OCI-LY1 (cell line): Measurements from ENCODE around the gene PARP3.

Experiments used
- H2AFZ ChIP-seq: fragments of 200-600 bp; sonication (generic), shearing (Covaris generic); 2 replicates; pipeline ENCODE4 v1.6.0; 2014; ENCODE audit warnings: antibody characterized with exemption, mild to moderate bottlenecking, low read length
- H3F3A ChIP-seq: fragments of 200-600 bp; sonication (generic), shearing (Covaris generic); 2 replicates; pipeline ENCODE4 v1.6.0; 2014; ENCODE audit warnings: mild to moderate bottlenecking, antibody characterized with exemption, low read length, moderate library complexity; ENCODE audit not compliant: insufficient read depth
- H3K27ac ChIP-seq: fragments of 200-600 bp; sonication (generic); 2 replicates; pipeline ENCODE4 v1.5.1; 2014; ENCODE audit warnings: low read length, mixed run types, mild to moderate bottlenecking, low read depth; ENCODE audit not compliant: poor library complexity, severe bottlenecking
- H3K27me3 ChIP-seq: fragments of 200-600 bp; sonication (generic); 2 replicates; pipeline ENCODE4 v1.6.0; 2014; ENCODE audit warnings: antibody characterized with exemption, mild to moderate bottlenecking, low read length, moderate library complexity; ENCODE audit not compliant: insufficient read depth
- H3K36me3 ChIP-seq: fragments of 200-600 bp; sonication (generic); 2 replicates; pipeline ENCODE4 v1.6.1; 2014; ENCODE audit warnings: mild to moderate bottlenecking, antibody characterized with exemption, low read length, moderate library complexity, mixed read lengths; ENCODE audit not compliant: insufficient read depth
- H3K4me1 ChIP-seq: fragments of 200-600 bp; sonication (generic); 2 replicates; pipeline ENCODE4 v1.5.1; 2014; ENCODE audit warnings: mild to moderate bottlenecking, low read length, moderate library complexity; ENCODE audit not compliant: insufficient read depth, severe bottlenecking
- H3K4me2 ChIP-seq: fragments of 200-600 bp; sonication (generic), shearing (Covaris generic); 2 replicates; pipeline ENCODE4 v1.6.1; 2014; ENCODE audit warnings: low read length
- H3K4me3 ChIP-seq: fragments of 200-600 bp; sonication (generic); 2 replicates; pipeline ENCODE4 v1.5.1; 2014; ENCODE audit warnings: low read length, low read depth, mild to moderate bottlenecking, mixed read lengths; ENCODE audit not compliant: poor library complexity, severe bottlenecking
- H3K79me2 ChIP-seq: fragments of 200-600 bp; shearing (Covaris generic); 2 replicates; pipeline ENCODE4 v1.6.1; 2016; ENCODE audit warnings: mixed run types, low read length, mixed read lengths; ENCODE audit not compliant: insufficient read depth
- H3K9ac ChIP-seq: fragments of 200-600 bp; sonication (generic), shearing (Covaris generic); 2 replicates; pipeline ENCODE4 v1.6.1; 2014; ENCODE audit warnings: mild to moderate bottlenecking, low read length, mixed read lengths
- H3K9me2 ChIP-seq: fragments of 200-600 bp; sonication (generic), shearing (Covaris generic); 2 replicates; pipeline ENCODE4 v1.6.1; 2014; ENCODE audit warnings: low read depth, mild to moderate bottlenecking, low read length, mixed read lengths
- H3K9me3 ChIP-seq: fragments of 200-600 bp; shearing (Covaris generic); 2 replicates; pipeline ENCODE4 v1.6.1; 2014; ENCODE audit warnings: low read length, mixed read lengths
- H4K20me1 ChIP-seq: fragments of 200-600 bp; sonication (generic), shearing (Covaris generic); 2 replicates; pipeline ENCODE4 v1.6.0; 2016; ENCODE audit warnings: mild to moderate bottlenecking, low read length; ENCODE audit not compliant: insufficient read depth
- EZH2 ChIP-seq: fragments of 200-600 bp; sonication (generic), shearing (Covaris generic); IDR thresholded peaks from 2 replicates; pipeline ENCODE4 v1.8.0; 2017; ENCODE audit warnings: borderline replicate concordance, mixed run types, mild to moderate bottlenecking, antibody characterized with exemption, low read length, moderate library complexity, mixed read lengths
- TF ChIP-seq, protein P1 (sequence below): fragments of 200-600 bp; sonication (generic), shearing (Covaris generic); IDR thresholded peaks from 2 replicates; pipeline ENCODE4 v1.5.1; 2017; ENCODE audit warnings: mild to moderate bottlenecking, antibody characterized with exemption, low read length, moderate library complexity, mixed read lengths

The PARP3 gene

DNA sequence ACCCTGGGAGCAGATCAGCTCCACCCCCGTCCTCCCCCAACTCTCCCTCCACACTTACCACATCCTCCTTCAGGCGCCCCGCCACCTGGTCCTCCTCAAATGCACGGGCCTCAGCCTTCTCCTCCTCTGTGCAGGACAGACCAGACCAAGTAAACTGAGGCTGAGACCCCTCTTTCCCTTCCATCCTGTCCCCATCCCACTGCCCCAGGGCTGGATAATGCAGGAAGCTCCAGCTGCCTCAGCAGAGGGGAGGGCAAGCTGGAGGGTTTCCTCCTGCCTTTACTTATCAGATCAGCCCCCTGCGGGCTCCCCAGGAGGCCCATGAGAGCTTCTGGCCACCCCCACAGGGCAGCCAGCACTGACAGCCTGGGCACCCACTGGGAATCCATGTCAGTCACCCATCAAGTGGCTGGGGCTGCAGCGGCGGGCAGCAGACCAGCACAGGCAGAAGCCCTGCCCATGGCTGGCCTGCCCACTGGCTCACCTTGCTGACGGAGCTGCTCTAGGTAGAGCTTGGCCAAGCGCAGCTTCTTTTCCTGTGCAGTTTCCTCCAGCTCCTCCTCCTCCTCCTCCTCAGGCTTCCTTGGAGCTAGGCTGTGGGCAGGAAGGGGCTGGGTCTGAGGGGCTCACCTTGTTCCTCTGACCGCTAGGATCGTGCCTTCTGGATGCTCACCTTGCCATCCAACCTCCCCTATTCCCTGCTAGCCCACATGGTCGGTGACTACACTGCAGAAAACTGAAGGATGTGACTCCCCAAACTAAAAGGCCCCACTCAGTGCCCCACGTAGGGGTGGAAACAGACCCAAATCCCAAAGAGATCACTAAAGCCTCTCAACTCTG is 4.3 kb upstream of the PARP3 start:
- Histone ChIP-seq H3K9me2 (no peaks in the 10 kb centered on the region), H4K20me1 (no peaks in the 10 kb centered on the region), H3K27me3 (no peaks in the 10 kb centered on the region), H3K36me3 (peaks cover 53% of the 10 kb centered on the region), H3K27ac (no peak overlapping the region), H3K9ac (no peak overlapping the region), H3F3A (no peaks in the 10 kb centered on the region), H3K4me3 (no peak overlapping the region), H2AFZ (no peak overlapping the region), H3K79me2 (peaks cover 7% of the 10 kb centered on the region; the same call in 1 of the 2 replicates), H3K4me1 (peaks cover 28% of the 10 kb centered on the region), H3K9me3 (no peaks in the 10 kb centered on the region), H3K4me2 (no peak overlapping the region)
- TF ChIP-seq, protein P1, sequence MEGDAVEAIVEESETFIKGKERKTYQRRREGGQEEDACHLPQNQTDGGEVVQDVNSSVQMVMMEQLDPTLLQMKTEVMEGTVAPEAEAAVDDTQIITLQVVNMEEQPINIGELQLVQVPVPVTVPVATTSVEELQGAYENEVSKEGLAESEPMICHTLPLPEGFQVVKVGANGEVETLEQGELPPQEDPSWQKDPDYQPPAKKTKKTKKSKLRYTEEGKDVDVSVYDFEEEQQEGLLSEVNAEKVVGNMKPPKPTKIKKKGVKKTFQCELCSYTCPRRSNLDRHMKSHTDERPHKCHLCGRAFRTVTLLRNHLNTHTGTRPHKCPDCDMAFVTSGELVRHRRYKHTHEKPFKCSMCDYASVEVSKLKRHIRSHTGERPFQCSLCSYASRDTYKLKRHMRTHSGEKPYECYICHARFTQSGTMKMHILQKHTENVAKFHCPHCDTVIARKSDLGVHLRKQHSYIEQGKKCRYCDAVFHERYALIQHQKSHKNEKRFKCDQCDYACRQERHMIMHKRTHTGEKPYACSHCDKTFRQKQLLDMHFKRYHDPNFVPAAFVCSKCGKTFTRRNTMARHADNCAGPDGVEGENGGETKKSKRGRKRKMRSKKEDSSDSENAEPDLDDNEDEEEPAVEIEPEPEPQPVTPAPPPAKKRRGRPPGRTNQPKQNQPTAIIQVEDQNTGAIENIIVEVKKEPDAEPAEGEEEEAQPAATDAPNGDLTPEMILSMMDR: no peak
- TF ChIP-seq EZH2: no peak

DNA sequence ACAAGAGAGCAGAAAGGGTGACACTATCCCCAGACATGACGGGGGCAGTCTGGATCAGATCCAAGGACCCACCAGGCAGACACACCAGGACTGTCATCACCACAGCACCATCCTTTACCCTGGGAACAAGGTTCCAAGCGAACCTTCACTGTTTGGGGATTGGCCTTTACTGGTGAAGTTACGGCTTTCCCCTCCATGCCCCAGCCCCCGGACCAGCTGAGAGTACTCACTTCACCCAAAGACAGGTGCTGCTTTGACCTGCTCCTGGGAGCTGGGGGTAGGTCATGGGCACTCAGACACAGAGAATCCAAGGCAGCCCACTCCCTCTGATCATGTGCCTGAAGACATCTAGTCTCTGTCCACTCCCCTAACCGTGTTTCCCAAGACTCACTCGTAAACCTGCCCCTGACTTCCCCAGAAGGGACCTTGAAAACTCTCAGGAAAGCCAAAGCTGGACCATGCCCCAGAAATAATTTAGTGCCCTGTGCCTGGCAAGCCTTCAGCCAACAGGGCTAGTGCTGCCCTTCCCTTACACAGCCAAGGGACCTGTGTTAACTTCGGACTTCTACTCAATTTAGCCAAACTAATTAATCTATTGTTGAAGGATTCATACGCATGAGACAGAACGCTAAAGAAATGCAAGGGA is 3.3 kb upstream of the PARP3 start:
- Histone ChIP-seq H3K4me2 (no peak overlapping the region), H3K36me3 (peaks cover 42% of the 10 kb centered on the region), H3K9me3 (no peaks in the 10 kb centered on the region), H3K4me3 (no peak overlapping the region), H2AFZ (no peak overlapping the region), H3F3A (no peaks in the 10 kb centered on the region), H3K4me1 (peaks cover 29% of the 10 kb centered on the region), H3K9me2 (no peaks in the 10 kb centered on the region), H3K9ac (no peak overlapping the region; the same call in 1 of the 2 replicates), H4K20me1 (no peaks in the 10 kb centered on the region), H3K79me2 (peaks cover 7% of the 10 kb centered on the region; the same call in 1 of the 2 replicates), H3K27me3 (no peaks in the 10 kb centered on the region), H3K27ac (no peak overlapping the region)
- TF ChIP-seq EZH2: no peak
- TF ChIP-seq, protein P1: no peak

DNA sequence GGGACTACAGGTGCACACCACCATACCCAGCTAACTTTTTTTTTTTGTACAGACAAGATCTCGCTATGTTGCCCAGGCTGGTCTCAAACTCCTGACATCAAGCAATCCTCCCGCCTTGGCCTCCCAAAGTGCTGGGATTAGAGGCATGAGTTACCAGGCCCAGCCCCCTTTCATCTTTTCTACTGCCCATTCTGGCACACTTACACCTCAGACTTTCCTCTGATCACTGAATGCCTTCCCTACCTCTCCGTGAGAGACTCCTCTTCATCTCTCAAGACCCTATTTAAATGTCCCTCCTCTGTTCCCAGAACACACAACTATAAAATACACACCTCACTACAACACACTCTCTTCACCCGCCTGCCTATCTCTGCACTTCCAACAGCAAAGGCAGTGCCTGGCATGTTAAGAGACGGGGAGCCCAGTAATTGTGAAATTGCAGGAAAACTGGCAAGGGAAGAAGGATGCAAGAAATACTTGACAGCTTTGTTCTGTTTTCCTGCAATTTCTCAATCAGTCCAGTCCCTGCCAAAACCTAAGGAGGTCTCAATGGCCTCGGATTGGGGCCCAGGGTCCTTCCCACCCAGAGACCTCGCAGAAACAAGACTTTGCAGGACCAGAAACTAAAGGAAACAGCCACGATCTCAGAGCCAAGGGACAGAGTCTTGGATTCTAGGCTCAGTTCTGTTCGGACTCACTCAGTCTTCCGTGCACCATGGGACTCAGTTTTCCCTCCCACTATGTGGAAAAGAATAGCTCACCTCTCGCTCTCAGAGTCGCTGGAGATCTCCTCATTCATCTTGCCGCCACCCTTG is 1.3 kb upstream of the PARP3 start:
- H4K20me1 ChIP-seq: no peaks in the 10 kb centered on the region
- H3K4me2 ChIP-seq: peak overlapping the region; percentile 88
- peaks cover 24% of the 10 kb centered on the region; the same call in 1 of the 2 replicates for H3K36me3 ChIP-seq
- H3K4me3 ChIP-seq: peak overlapping the region; percentile 96
- no peaks in the 10 kb centered on the region for H3K27me3 ChIP-seq
- H3K27ac ChIP-seq: no peak overlapping the region
- no peaks in the 10 kb centered on the region for H3K9me3 ChIP-seq
- no peaks in the 10 kb centered on the region for H3F3A ChIP-seq
- peak overlapping the region; percentile 90 for H3K9ac ChIP-seq
- H3K79me2 ChIP-seq: peaks cover 7% of the 10 kb centered on the region; the same call in 1 of the 2 replicates
- no peaks in the 10 kb centered on the region for H3K9me2 ChIP-seq
- no peak overlapping the region; the same call in 1 of the 2 replicates for H2AFZ ChIP-seq
- peaks cover 29% of the 10 kb centered on the region for H3K4me1 ChIP-seq
- TF ChIP-seq EZH2: no peak
- TF ChIP-seq, protein P1: no peak
